Measurements from ENCODE around the gene JPT2. TPM values are rescaled to one million over a fixed set of nuclear protein-coding genes. Genes with fewer than 3 reads are reported as not detected.

The JPT2 gene
- total and polyA plus RNA-seq, 2 donors (not counting 1 experiment from before 2014, with no cell fraction given) = 15.5 to 41.2 TPM

GRCh38 chr16:1726661-1727502 lies 48.8 kb downstream of the JPT2 start:
- no peak for DNase-seq (ENCODE audit: low read depth in 2 of 2)
- Histone ChIP-seq H4K20me1 (ENCODE audit: control insufficient read depth, extremely low read depth, insufficient read depth, low read length) (no peaks in the 10 kb centered on the region), H3K9me3 (ENCODE audit: control insufficient read depth, insufficient read depth, low read depth, low read length) (no peaks in the 10 kb centered on the region)

GRCh38 chr16:1727651-1728624 lies 49.9 kb downstream of the JPT2 start:
- no peaks in the 10 kb centered on the region for H3K9me3 ChIP-seq (ENCODE audit: control insufficient read depth, insufficient read depth, low read depth, low read length)
- DNase-seq (ENCODE audit: low read depth in 2 of 2) = no peak
- H3K4me1 ChIP-seq (ENCODE audit: control insufficient read depth, extremely low read depth, insufficient read depth, low read length) = no peaks in the 10 kb centered on the region
- peaks cover 18% of the 10 kb centered on the region for H3K79me2 ChIP-seq (ENCODE audit: control insufficient read depth, insufficient read depth, low read length)
- no peak overlapping the region for H3K9ac ChIP-seq (ENCODE audit: insufficient read depth, low read length)
- no peak overlapping the region for H3K4me3 ChIP-seq (replicated peaks in 1 of 4; ENCODE audit: control extremely low read depth in 1 of 4, insufficient read depth in 1 of 4, low read depth in 3 of 4, low read length in 4 of 4)
- H3K4me2 ChIP-seq (ENCODE audit: extremely low read depth, insufficient read depth, low read length) = no peak overlapping the region
- no peak overlapping the region for H2AFZ ChIP-seq (ENCODE audit: low read length)
- H3K27ac ChIP-seq (ENCODE audit: insufficient read depth, low read length) = no peak overlapping the region
- no peaks in the 10 kb centered on the region for H3K27me3 ChIP-seq (ENCODE audit: control insufficient read depth, insufficient read depth, low read length)
- H3K36me3 ChIP-seq (ENCODE audit: control insufficient read depth, insufficient read depth, low read length) = peaks cover 25% of the 10 kb centered on the region
- no peaks in the 10 kb centered on the region for H4K20me1 ChIP-seq (ENCODE audit: control insufficient read depth, extremely low read depth, insufficient read depth, low read length)
- TF ChIP-seq EZH2 (IDR thresholded peaks at IDR 0.05; ENCODE audit: low read length, missing control alignments) (no peak), CTCF (conservative IDR thresholded peaks at IDR 0.05 in 1 of 2, IDR thresholded peaks at IDR 0.05 in 1 of 2; ENCODE audit: low read depth in 1 of 2, low read length in 2 of 2) (no peak)

More at GRCh38 chr16:1726661-1727502, 48.8 kb downstream of the JPT2 start:
- H3K4me1 ChIP-seq (ENCODE audit: control insufficient read depth, extremely low read depth, insufficient read depth, low read length) = no peaks in the 10 kb centered on the region
- peaks cover 18% of the 10 kb centered on the region for H3K79me2 ChIP-seq (ENCODE audit: control insufficient read depth, insufficient read depth, low read length)
- H3K4me3 ChIP-seq (replicated peaks in 1 of 4; ENCODE audit: control extremely low read depth in 1 of 4, insufficient read depth in 1 of 4, low read depth in 3 of 4, low read length in 4 of 4) = no peak overlapping the region
- no peak overlapping the region for H3K27ac ChIP-seq (ENCODE audit: insufficient read depth, low read length)
- no peaks in the 10 kb centered on the region for H3K27me3 ChIP-seq (ENCODE audit: control insufficient read depth, insufficient read depth, low read length)
- H3K4me2 ChIP-seq (ENCODE audit: extremely low read depth, insufficient read depth, low read length) = no peak overlapping the region
- no peak overlapping the region for H2AFZ ChIP-seq (ENCODE audit: low read length)
- no peak for TF ChIP-seq CTCF (conservative IDR thresholded peaks at IDR 0.05 in 1 of 2, IDR thresholded peaks at IDR 0.05 in 1 of 2; ENCODE audit: low read depth in 1 of 2, low read length in 2 of 2)
- no peak for TF ChIP-seq EZH2 (IDR thresholded peaks at IDR 0.05; ENCODE audit: low read length, missing control alignments)
- H3K9ac ChIP-seq (ENCODE audit: insufficient read depth, low read length) = no peak overlapping the region
- H3K36me3 ChIP-seq (ENCODE audit: control insufficient read depth, insufficient read depth, low read length) = peaks cover 22% of the 10 kb centered on the region

- Histone ChIP-seq H3K4me3 (replicated peaks in 1 of 4; ENCODE audit: control extremely low read depth in 1 of 4, insufficient read depth in 1 of 4, low read depth in 3 of 4, low read length in 4 of 4) (no peak overlapping the region), H3K27me3 (ENCODE audit: control insufficient read depth, insufficient read depth, low read length) (no peaks in the 10 kb centered on the region), H3K9me3 (ENCODE audit: control insufficient read depth, insufficient read depth, low read depth, low read length) (no peaks in the 10 kb centered on the region), H3K79me2 (ENCODE audit: control insufficient read depth, insufficient read depth, low read length) (peaks cover 13% of the 10 kb centered on the region), H3K4me1 (ENCODE audit: control insufficient read depth, extremely low read depth, insufficient read depth, low read length) (no peaks in the 10 kb centered on the region), H3K9ac (ENCODE audit: insufficient read depth, low read length) (no peak overlapping the region), H3K27ac (ENCODE audit: insufficient read depth, low read length) (no peak overlapping the region), H2AFZ (ENCODE audit: low read length) (no peak overlapping the region), H3K36me3 (ENCODE audit: control insufficient read depth, insufficient read depth, low read length) (peaks cover 31% of the 10 kb centered on the region), H4K20me1 (ENCODE audit: control insufficient read depth, extremely low read depth, insufficient read depth, low read length) (no peaks in the 10 kb centered on the region), H3K4me2 (ENCODE audit: extremely low read depth, insufficient read depth, low read length) (no peak overlapping the region)
- TF ChIP-seq CTCF (conservative IDR thresholded peaks at IDR 0.05 in 1 of 2, IDR thresholded peaks at IDR 0.05 in 1 of 2; ENCODE audit: low read depth in 1 of 2, low read length in 2 of 2) = no peak
- no peak for TF ChIP-seq EZH2 (IDR thresholded peaks at IDR 0.05; ENCODE audit: low read length, missing control alignments)
- no peak for DNase-seq (ENCODE audit: low read depth in 2 of 2)
Measured at GRCh38 chr16:1729026-1729425, 50.9 kb downstream of the JPT2 start.
